ENCODE results near the gene BAZ2B. TPM values are rescaled to one million over a fixed set of nuclear protein-coding genes. Genes with fewer than 3 reads are reported as not detected.

Gene BAZ2B
- total RNA-seq, 1 experiment from 2014 or later, result 54.9 TPM

GRCh38 chr2:159605441-159606178 is 10.7 kb downstream of the BAZ2B start:
- no peaks in the 10 kb centered on the region for H3K23me2 ChIP-seq (ENCODE audit: insufficient read length, low read depth, low read length, poor library complexity, severe bottlenecking)
- H3K27me3 ChIP-seq (ENCODE audit: insufficient read depth, low read length), result no peaks in the 10 kb centered on the region
- no peak overlapping the region for H3K27ac ChIP-seq (ENCODE audit: insufficient read length, low read depth, low read length)
- H3K79me1 ChIP-seq (ENCODE audit: insufficient read depth, low read depth, low read length, poor library complexity, severe bottlenecking), result peaks cover 5% of the 10 kb centered on the region
- no peaks in the 10 kb centered on the region for H3K9me3 ChIP-seq (ENCODE audit: control insufficient read depth, low read depth, low read length)
- H2BK20ac ChIP-seq (ENCODE audit: low read depth, low read length, poor library complexity, severe bottlenecking), result no peak overlapping the region
- no peak overlapping the region for H2BK12ac ChIP-seq (ENCODE audit: insufficient read length, low read depth, low read length)
- no peak overlapping the region for H3K23ac ChIP-seq (ENCODE audit: insufficient read length, low read depth, low read length)
- no peak overlapping the region for H3K4ac ChIP-seq (ENCODE audit: low read depth, low read length)
- no peak for DNase-seq
- peaks cover 3% of the 10 kb centered on the region; the same call in 1 of the 2 replicates for H3K4me1 ChIP-seq (ENCODE audit: insufficient read depth, low read length)
- no peaks in the 10 kb centered on the region for H4K20me1 ChIP-seq (ENCODE audit: control insufficient read depth, insufficient read depth, insufficient read length)
- no peak overlapping the region for H3K4me3 Mint-ChIP-seq
- TF ChIP-seq, protein P1, sequence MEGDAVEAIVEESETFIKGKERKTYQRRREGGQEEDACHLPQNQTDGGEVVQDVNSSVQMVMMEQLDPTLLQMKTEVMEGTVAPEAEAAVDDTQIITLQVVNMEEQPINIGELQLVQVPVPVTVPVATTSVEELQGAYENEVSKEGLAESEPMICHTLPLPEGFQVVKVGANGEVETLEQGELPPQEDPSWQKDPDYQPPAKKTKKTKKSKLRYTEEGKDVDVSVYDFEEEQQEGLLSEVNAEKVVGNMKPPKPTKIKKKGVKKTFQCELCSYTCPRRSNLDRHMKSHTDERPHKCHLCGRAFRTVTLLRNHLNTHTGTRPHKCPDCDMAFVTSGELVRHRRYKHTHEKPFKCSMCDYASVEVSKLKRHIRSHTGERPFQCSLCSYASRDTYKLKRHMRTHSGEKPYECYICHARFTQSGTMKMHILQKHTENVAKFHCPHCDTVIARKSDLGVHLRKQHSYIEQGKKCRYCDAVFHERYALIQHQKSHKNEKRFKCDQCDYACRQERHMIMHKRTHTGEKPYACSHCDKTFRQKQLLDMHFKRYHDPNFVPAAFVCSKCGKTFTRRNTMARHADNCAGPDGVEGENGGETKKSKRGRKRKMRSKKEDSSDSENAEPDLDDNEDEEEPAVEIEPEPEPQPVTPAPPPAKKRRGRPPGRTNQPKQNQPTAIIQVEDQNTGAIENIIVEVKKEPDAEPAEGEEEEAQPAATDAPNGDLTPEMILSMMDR (conservative IDR thresholded peaks at IDR 0.05), result no peak
- no peak overlapping the region for H2BK15ac ChIP-seq (ENCODE audit: low read depth, low read length)
- no peaks in the 10 kb centered on the region for H3K9me3 Mint-ChIP-seq
- H2AK5ac ChIP-seq (ENCODE audit: insufficient read length, low read length), result no peak overlapping the region
- no peak overlapping the region for H4K91ac ChIP-seq (ENCODE audit: insufficient read length, low read depth, low read length)
- no peak overlapping the region for H3K4me2 ChIP-seq (ENCODE audit: insufficient read depth, insufficient read length, low read length)
- H2BK5ac ChIP-seq (ENCODE audit: insufficient read length, low read length), result no peak overlapping the region
- no peaks in the 10 kb centered on the region for H3K27me3 Mint-ChIP-seq (ENCODE audit: low read depth)
- no peak overlapping the region for H3K18ac ChIP-seq (ENCODE audit: insufficient read length, low read depth, low read length)
- H3K27ac Mint-ChIP-seq, result peak overlapping the region in 2 of 3 experiments; percentile 29 to 30; a peak in 3 of 7 replicates
- no peak overlapping the region for H2BK120ac ChIP-seq (ENCODE audit: low read depth, low read length, poor library complexity, severe bottlenecking)
- no CpG with 5 or more reads among the region's 3 CpGs for WGBS (ENCODE audit: extremely low coverage, insufficient read length, low lambda C conversion rate)
- no peak overlapping the region for H4K5ac ChIP-seq (ENCODE audit: insufficient read length, low read depth, low read length)
- H3K4me1 Mint-ChIP-seq, result peaks cover 36 to 46% of the 10 kb centered on the region in 2 experiments
- peaks cover 0 to 9% (median 2%) of the 10 kb centered on the region in 3 experiments; a peak in 4 of 7 replicates for H3K36me3 Mint-ChIP-seq (ENCODE audit: insufficient read depth in 1 of 3, low read depth in 3 of 3)
- no peak overlapping the region for H4K8ac ChIP-seq (replicated peaks; ENCODE audit: insufficient read length, low read depth, low read length)
- no peak overlapping the region for H3K56ac ChIP-seq (ENCODE audit: insufficient read length, low read depth, low read length)
- no peak overlapping the region for H2AFZ ChIP-seq (ENCODE audit: low read length)
- H3T11ph ChIP-seq (ENCODE audit: low read length), result no peak overlapping the region
- H3K14ac ChIP-seq (ENCODE audit: insufficient read depth, low read length), result no peak overlapping the region
- H3K79me2 ChIP-seq (ENCODE audit: insufficient read depth, low read length), result peaks cover 10% of the 10 kb centered on the region; the same call in 1 of the 2 replicates
- H3K9ac ChIP-seq (ENCODE audit: extremely low read depth, insufficient read length, low read length), result no peak overlapping the region

Data from H9 (cell line).